Spinal cord (tissue), 10 donors: Measurements from ENCODE around the gene KIAA0408. TPM values are rescaled to one million over a fixed set of nuclear protein-coding genes. Genes with fewer than 3 reads are reported as not detected.
A peak's percentile ranks its signal among the peaks of the same experiment; 100 is the strongest.

Experiments used
- DNase-seq, 6 donors: peaks; one replicate each; pipeline versions ENCODE4 v3.0.0 to v3.0.0-alpha.2; 2013 to 2015; ENCODE audit warnings: low spot score in 6 of 6, low read depth in 4 of 6
- H3K27ac ChIP-seq: one replicate; pipeline ENCODE4 v1.5.1; 2013; ENCODE audit warnings: low read depth, low read length, control low read depth
- H3K27me3 ChIP-seq: one replicate; pipeline ENCODE4 v1.6.1; 2013; ENCODE audit warnings: low read length; ENCODE audit not compliant: control insufficient read depth, insufficient read depth
- H3K36me3 ChIP-seq: one replicate; pipeline ENCODE4 v1.6.1; 2013; ENCODE audit warnings: low read length; ENCODE audit not compliant: control insufficient read depth, insufficient read depth
- H3K4me1 ChIP-seq: one replicate; pipeline ENCODE4 v1.6.1; 2013; ENCODE audit warnings: low read length; ENCODE audit not compliant: control insufficient read depth, insufficient read depth
- H3K4me3 ChIP-seq: one replicate; pipeline ENCODE4 v1.5.1; 2013; ENCODE audit warnings: low read depth, low read length, control low read depth
- H3K9me3 ChIP-seq: one replicate; pipeline ENCODE4 v1.6.1; 2013; ENCODE audit warnings: low read length; ENCODE audit not compliant: control insufficient read depth, insufficient read depth
- WGBS: methylation state at CpG from one replicate; pipeline ENCODE4 v1.1.5; 2013; ENCODE audit warnings: missing lambda C conversion rate; ENCODE audit not compliant: insufficient coverage; 5-methylcytosine and 5-hydroxymethylcytosine counted together
- polyA plus RNA-seq, 2 donors: library from polyadenylated mRNA; unstranded; fragments of 120-200 nt; gene quantifications; one replicate each; pipeline ENCODE4 v1.2.1, GENCODE V29; 2013; ENCODE audit not compliant: insufficient read length in 2 of 2
- total RNA-seq, 2 donors: library from RNA; depleted of rRNA in 1 of 2; stranded (reverse); fragments of 120-200 nt in 1 of 2; fragments of >200 nt in 1 of 2; gene quantifications; one replicate each; pipeline versions ENCODE4 v1.2.3 to v1.2.4, GENCODE V29; 2013 to 2014
- donor health status: healthy.

KIAA0408 gene
- total and polyA plus RNA-seq, 4 donors = 17.6 to 93.6 (median 65.6) TPM

- peaks cover 5% of the 10 kb centered on the region for H3K36me3 ChIP-seq
- no peak for DNase-seq
- H3K9me3 ChIP-seq = no peaks in the 10 kb centered on the region
- no peak overlapping the region for H3K27ac ChIP-seq
- no peak overlapping the region for H3K4me3 ChIP-seq
- WGBS = 79% methylated on average over 4 of the region's 5 CpGs
- no peaks in the 10 kb centered on the region for H3K4me1 ChIP-seq
- H3K27me3 ChIP-seq = no peaks in the 10 kb centered on the region
Observed at GRCh38 chr6:127466416-127466815, 7.2 kb upstream of the KIAA0408 start.

GRCh38 chr6:127464881-127465459 lies 5.8 kb upstream of the KIAA0408 start:
- peak in 5 of 6 donors; percentile 31 to 86 (median 50) for DNase-seq
- no peaks in the 10 kb centered on the region for H3K4me1 ChIP-seq
- no peaks in the 10 kb centered on the region for H3K9me3 ChIP-seq
- peaks cover 5% of the 10 kb centered on the region for H3K36me3 ChIP-seq
- 100% methylated on average over 1 of the region's 3 CpGs for WGBS
- no peak overlapping the region for H3K27ac ChIP-seq
- no peak overlapping the region for H3K4me3 ChIP-seq
- no peaks in the 10 kb centered on the region for H3K27me3 ChIP-seq

GRCh38 chr6:127464161-127464880 lies 5.1 kb upstream of the KIAA0408 start:
- Histone ChIP-seq H3K36me3 (peaks cover 5% of the 10 kb centered on the region), H3K27me3 (no peaks in the 10 kb centered on the region), H3K4me3 (no peak overlapping the region), H3K4me1 (no peaks in the 10 kb centered on the region), H3K27ac (no peak overlapping the region), H3K9me3 (no peaks in the 10 kb centered on the region)
- DNase-seq = no peak
- WGBS = 63% methylated on average over 4 of the region's 6 CpGs

GRCh38 chr6:127463056-127463455 lies 3.9 kb upstream of the KIAA0408 start:
- peaks cover 4% of the 10 kb centered on the region for H3K36me3 ChIP-seq
- no peak overlapping the region for H3K27ac ChIP-seq
- H3K9me3 ChIP-seq = no peaks in the 10 kb centered on the region
- no peak overlapping the region for H3K4me3 ChIP-seq
- no peak for DNase-seq
- 97% methylated on average over 4 of the region's 5 CpGs for whole genome bisulfite sequencing
- no peaks in the 10 kb centered on the region for H3K27me3 ChIP-seq
- no peaks in the 10 kb centered on the region for H3K4me1 ChIP-seq

GRCh38 chr6:127462376-127462775 lies 3.2 kb upstream of the KIAA0408 start:
- no CpG with 5 or more reads among the region's 2 CpGs for WGBS
- no peak for DNase-seq
- no peaks in the 10 kb centered on the region for H3K36me3 ChIP-seq
- no peak overlapping the region for H3K27ac ChIP-seq
- no peak overlapping the region for H3K4me3 ChIP-seq
- H3K27me3 ChIP-seq = no peaks in the 10 kb centered on the region
- no peaks in the 10 kb centered on the region for H3K4me1 ChIP-seq
- no peaks in the 10 kb centered on the region for H3K9me3 ChIP-seq

GRCh38 chr6:127460465-127460864 lies 1.3 kb upstream of the KIAA0408 start:
- Histone ChIP-seq H3K27me3 (no peaks in the 10 kb centered on the region), H3K9me3 (no peaks in the 10 kb centered on the region), H3K27ac (no peak overlapping the region), H3K36me3 (no peaks in the 10 kb centered on the region), H3K4me1 (no peaks in the 10 kb centered on the region), H3K4me3 (no peak overlapping the region)
- no CpG with 5 or more reads among the region's 1 CpG for WGBS
- no peak for DNase-seq

- Histone ChIP-seq H3K27ac (peak overlapping the region; percentile 50), H3K9me3 (no peaks in the 10 kb centered on the region), H3K4me3 (no peak overlapping the region), H3K4me1 (no peaks in the 10 kb centered on the region), H3K36me3 (no peaks in the 10 kb centered on the region), H3K27me3 (no peaks in the 10 kb centered on the region)
- 71% methylated on average over 2 of the region's 4 CpGs for WGBS
- peak in 2 of 6 donors; percentile 20 to 49 for DNase-seq
Observed at GRCh38 chr6:127458817-127459216, 372 bp downstream of the KIAA0408 start.

- Histone ChIP-seq H3K4me3 (no peak overlapping the region), H3K36me3 (no peaks in the 10 kb centered on the region), H3K4me1 (no peaks in the 10 kb centered on the region), H3K27ac (no peak overlapping the region), H3K27me3 (no peaks in the 10 kb centered on the region), H3K9me3 (no peaks in the 10 kb centered on the region)
- DNase-seq = no peak
- WGBS = 50% methylated on average over 2 of the region's 3 CpGs
Observed at GRCh38 chr6:127458222-127458621, 967 bp downstream of the KIAA0408 start.

- H3K4me1 ChIP-seq = no peaks in the 10 kb centered on the region
- no peak overlapping the region for H3K27ac ChIP-seq
- H3K4me3 ChIP-seq = no peak overlapping the region
- no peaks in the 10 kb centered on the region for H3K36me3 ChIP-seq
- no peak for DNase-seq
- H3K9me3 ChIP-seq = no peaks in the 10 kb centered on the region
- no peaks in the 10 kb centered on the region for H3K27me3 ChIP-seq
- WGBS = 40% methylated on average over 1 of the region's 3 CpGs
Observed at GRCh38 chr6:127457456-127458064, 1.6 kb downstream of the KIAA0408 start.

- Histone ChIP-seq H3K4me3 (no peak overlapping the region), H3K9me3 (no peaks in the 10 kb centered on the region), H3K27me3 (no peaks in the 10 kb centered on the region), H3K4me1 (no peaks in the 10 kb centered on the region), H3K36me3 (no peaks in the 10 kb centered on the region), H3K27ac (no peak overlapping the region)
- peak in 1 of 6 donors; percentile 82 for DNase-seq
- WGBS = no CpG with 5 or more reads among the region's 3 CpGs
Observed at GRCh38 chr6:127456465-127456864, 2.7 kb downstream of the KIAA0408 start.
